ENCODE data around the gene ZNF33A. TPM values are rescaled to one million over a fixed set of nuclear protein-coding genes. Genes with fewer than 3 reads are reported as not detected.
A peak's percentile ranks its signal among the peaks of the same experiment; 100 is the strongest.
"Not testable (repeated sequence)": the region's sequence is repeated elsewhere in the genome, so short reads cannot be mapped to it uniquely, and the experiment has no call there.

Gene ZNF33A
- total RNA-seq, 1 donor from 2014 or later, result 12.0 TPM

- no peak for DNase-seq (ENCODE audit: extremely low read depth, low read depth, low spot score)
Measured at GRCh38 chr10:38043516-38043915, 33.0 kb downstream of the ZNF33A start.

DNA sequence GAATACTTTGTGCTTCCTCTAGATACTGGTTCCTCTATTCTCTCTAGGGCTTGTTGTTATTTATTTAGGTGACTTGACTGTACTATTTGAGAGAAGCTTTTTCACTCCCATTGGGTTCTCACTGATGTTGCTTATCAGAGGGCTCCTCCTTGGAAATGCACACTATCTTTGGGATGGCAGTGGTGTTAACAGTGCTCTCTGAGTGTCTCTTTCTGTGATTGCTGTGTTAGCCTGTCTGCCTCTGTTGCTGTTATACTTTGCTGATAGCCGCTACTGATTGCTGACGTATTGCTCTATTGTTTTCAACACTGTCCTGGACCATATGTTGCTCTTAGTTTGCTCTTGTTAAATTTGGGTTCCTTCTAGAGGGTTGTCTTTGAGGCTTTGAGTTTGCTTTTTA is 34.7 kb downstream of the ZNF33A start:
- DNase-seq (ENCODE audit: extremely low read depth, low read depth, low spot score), result no peak

DNA sequence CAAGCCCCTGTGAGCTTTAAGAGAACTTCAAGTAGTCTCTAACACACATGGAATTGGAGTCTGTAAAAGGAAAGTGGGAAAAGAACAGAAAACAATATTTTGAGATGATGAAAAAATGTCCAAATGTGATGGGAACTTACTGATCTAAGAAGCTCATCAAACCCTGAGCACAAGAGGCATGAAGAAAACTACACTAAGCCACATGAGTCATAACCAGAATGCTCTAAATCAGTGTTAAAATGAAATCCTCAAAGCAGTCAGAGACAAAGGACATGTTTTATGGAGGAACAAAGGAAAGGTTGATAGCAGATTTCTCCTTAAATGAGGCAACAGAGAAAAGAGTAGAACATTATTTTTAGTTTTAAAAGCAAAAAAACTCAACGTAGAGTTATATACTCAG is 37.2 kb downstream of the ZNF33A start:
- no peak for DNase-seq (ENCODE audit: extremely low read depth, low read depth, low spot score)

DNA sequence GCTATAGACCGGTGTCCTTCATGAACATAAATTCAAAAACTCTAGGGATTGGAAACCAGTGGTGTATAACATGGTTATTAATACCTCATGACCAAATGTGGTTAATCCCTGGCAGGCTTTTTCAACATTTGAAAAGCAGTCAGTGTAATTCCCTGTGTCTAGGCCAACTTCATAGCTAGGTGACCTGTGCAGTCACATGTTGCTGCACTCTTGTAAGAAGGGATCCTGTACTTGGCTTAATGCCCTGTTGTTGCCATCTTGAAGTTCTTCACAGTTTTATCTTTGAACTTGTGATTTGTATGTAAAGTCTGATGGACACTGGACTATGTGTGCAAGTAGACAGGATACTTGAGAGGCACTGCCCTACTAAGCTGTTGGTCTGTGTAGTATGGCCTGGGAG is 39.7 kb downstream of the ZNF33A start:
- DNase-seq (ENCODE audit: extremely low read depth, low read depth, low spot score), result no peak

DNA sequence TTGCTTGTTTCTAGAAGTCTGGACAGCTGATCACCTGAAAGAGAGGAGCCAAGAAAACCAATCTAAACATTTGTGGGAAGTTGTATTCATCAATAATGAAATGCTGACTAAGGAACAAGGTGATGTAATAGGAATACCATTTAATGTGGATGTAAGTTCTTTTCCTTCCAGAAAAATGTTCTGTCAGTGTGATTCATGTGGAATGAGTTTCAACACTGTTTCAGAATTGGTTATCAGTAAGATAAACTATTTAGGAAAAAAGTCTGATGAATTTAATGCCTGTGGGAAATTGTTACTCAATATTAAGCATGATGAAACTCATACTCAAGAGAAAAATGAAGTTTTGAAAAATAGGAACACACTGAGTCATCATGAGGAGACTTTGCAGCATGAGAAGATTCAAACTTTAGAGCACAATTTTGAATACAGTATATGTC is 43.9 kb downstream of the ZNF33A start:
- no peak for DNase-seq (ENCODE audit: extremely low read depth, low read depth, low spot score)

DNA sequence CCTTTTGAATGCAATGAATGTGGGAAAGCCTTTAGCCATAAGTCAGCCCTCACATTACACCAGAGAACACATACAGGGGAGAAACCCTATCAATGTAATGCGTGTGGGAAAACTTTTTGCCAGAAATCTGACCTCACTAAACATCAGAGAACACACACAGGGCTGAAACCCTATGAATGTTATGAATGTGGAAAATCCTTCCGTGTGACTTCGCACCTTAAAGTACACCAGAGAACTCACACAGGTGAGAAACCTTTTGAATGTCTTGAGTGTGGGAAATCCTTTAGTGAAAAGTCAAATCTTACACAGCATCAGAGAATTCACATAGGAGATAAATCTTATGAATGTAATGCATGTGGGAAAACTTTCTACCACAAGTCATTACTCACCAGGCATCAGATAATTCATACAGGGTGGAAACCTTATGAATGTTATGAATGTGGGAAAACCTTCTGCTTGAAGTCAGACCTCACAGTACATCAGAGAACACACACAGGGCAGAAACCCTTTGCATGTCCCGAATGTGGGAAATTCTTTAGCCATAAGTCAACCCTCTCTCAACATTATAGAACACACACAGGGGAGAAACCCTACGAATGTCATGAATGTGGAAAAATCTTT is 44.9 kb downstream of the ZNF33A start:
- not testable (repeated sequence) for DNase-seq (ENCODE audit: extremely low read depth, low read depth, low spot score)

DNA sequence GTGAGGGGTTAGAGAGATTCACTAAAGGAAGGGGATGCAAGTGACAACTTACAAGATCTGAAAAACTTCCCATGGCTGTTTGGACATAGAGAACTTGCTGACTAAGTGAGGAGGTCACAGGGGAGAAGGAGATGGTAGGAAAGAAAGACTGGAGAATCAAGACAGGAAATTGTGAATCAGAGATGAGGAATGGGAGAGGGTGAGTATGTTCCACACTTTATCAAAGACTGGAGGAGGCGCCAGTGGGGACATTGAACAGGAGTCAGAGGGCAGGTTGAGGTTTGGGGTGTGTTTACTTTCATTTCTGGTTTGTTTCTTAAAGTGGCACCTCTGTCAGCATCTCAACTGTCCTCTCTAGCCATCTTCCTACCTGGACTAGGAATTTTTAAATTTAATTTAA is 59.2 kb downstream of the ZNF33A start:
- not testable (repeated sequence) for DNase-seq (ENCODE audit: extremely low read depth, low read depth, low spot score)

DNA sequence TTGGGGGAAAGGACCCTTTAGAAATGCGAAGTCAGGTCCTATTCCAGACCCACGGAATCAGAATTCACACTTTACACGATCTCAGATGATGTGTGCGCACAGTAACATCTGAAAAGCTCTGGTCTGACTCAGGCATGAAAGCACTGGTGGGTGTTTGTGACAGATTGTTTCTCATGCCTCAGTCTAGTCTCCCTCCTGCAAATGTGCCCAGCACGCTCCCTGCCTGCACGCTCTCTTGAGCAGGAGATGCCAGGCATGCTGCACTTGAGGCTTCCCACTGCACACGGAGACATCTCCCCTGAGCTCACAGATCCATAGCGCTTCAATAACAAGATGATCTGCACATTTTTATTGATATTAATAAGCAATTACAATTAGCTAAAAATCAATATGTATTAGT is 60.0 kb downstream of the ZNF33A start:
- DNase-seq (ENCODE audit: extremely low read depth, low read depth, low spot score), result no peak

DNA sequence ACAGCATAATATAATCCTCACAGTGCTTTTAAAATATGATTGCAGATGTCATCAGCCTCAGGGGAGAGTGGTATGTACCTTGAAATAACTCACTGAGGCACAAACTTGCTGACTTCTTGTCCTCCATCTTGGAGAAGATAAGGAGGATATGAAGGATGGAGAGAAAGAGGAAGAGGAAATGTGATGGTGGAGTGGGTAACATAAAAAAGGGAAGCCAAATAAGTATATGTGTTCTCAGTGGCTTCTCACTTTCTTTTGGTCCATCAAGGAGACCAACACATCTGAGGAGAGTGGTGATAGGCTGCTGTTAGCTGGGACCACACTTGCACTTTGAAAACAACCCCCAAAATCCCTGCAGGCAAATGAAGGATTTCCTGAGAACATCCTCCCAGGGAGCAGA is 62.1 kb downstream of the ZNF33A start:
- no peak for DNase-seq (ENCODE audit: extremely low read depth, low read depth, low spot score)

GRCh38 chr10:38076687-38077086 is 66.2 kb downstream of the ZNF33A start:
- DNase-seq (ENCODE audit: extremely low read depth, low read depth, low spot score), result no peak

- DNase-seq (ENCODE audit: extremely low read depth, low read depth, low spot score), result not testable (repeated sequence)
Measured at GRCh38 chr10:38093318-38093717, 82.8 kb downstream of the ZNF33A start.

DNA sequence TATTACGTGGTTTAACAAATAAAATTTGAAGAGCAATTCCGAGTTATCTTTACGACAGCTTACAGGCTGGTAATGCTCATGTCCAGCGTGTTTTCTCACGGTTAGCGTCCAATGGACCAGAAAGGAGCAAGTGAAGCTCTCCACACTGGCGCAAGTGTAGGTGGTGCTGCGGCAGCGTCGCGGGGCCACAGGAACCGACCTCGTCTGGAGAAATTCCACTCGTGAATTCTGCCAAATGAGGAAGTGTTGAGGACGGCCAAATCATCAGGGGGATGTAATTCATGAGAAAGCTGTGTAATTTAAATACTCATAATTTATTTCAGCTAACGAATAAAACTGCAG is 83.3 kb downstream of the ZNF33A start:
- no peak for DNase-seq (ENCODE audit: extremely low read depth, low read depth, low spot score)

GRCh38 chr10:38094158-38094926 is 83.9 kb downstream of the ZNF33A start, which contains the start of gene ZNF37A:
ZNF37A (plus strand) TSS chr10:38094337; CDS start chr10:38096618, 2,281 bp downstream.
- peak; percentile 89 for DNase-seq (ENCODE audit: extremely low read depth, low read depth, low spot score)

GRCh38 chr10:38094927-38095574 is 84.6 kb downstream of the ZNF33A start:
- no peak for DNase-seq (ENCODE audit: extremely low read depth, low read depth, low spot score)

- DNase-seq (ENCODE audit: extremely low read depth, low read depth, low spot score), result no peak
Measured at GRCh38 chr10:38102880-38103279, 92.4 kb downstream of the ZNF33A start.

DNA sequence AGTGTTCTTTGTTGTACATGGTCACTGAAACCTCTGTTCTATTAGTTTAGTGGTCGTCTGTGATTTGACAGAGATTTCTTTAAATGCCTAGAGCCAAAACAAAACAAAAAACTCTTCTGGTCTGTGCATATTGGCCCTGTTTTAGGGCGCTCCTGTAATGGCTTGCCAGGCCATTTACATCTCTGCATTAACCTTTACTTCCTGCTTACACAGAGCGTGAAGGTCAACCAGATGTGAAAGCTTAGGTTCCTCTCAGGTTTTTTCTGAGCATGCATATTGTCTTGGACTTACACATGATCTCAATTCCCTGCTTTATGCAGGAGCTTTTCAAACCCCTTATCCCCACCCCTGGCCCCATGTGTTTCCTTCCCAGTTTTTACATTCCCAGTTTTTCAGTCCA is 93.3 kb downstream of the ZNF33A start:
- DNase-seq (ENCODE audit: extremely low read depth, low read depth, low spot score), result no peak

- no peak for DNase-seq (ENCODE audit: extremely low read depth, low read depth, low spot score)
Measured at GRCh38 chr10:38112159-38112558, 101.7 kb downstream of the ZNF33A start.

Other genes starting within 250 kb of the ZNF33A start
- gene ZNF248, start 153.1 kb upstream of the ZNF33A start, total RNA-seq, result 5.6 and 7.5 TPM in 2 replicates
- gene ZNF25, start 34.0 kb upstream of the ZNF33A start, total RNA-seq, result 5.0 and 5.3 TPM in 2 replicates
- gene ZNF37A, start 83.7 kb downstream of the ZNF33A start, total RNA-seq, result 8.2 and 8.6 TPM in 2 replicates

All from glomerular endothelial cell (primary cell).